Testis (tissue), 2 donors: ENCODE results near the gene AGBL1.

Source experiments
- CTCF ChIP-seq, 3 experiments: fragments of 450-650 bp in 2 of 3; fragments of 200-600 bp in 1 of 3; sonication (generic) in 1 of 3; IDR thresholded peaks; one replicate each; pipeline ENCODE4 v1.5.1; 2016 to 2019; ENCODE audit warnings: antibody characterized with exemption in 3 of 3, mild to moderate bottlenecking in 2 of 3, moderate library complexity in 1 of 3
- POLR2A ChIP-seq: fragments of 450-650 bp; IDR thresholded peaks from one replicate; pipeline ENCODE4 v1.6.1; 2017; ENCODE audit warnings: antibody characterized with exemption, mild to moderate bottlenecking, moderate library complexity

- TF ChIP-seq CTCF (IDR thresholded peaks at IDR 0.05) (no peak), POLR2A (no peak)
Observed at GRCh38 chr15:86362555-86362954, 282.9 kb downstream of the AGBL1 start.
